ENCODE results near the gene KCNJ14.

GRCh38 chr19:48497728-48498594 is 42.6 kb downstream of the KCNJ14 start:
- TF ChIP-seq POLR2A (IDR thresholded peaks at IDR 0.05): no peak
- no peak for TF ChIP-seq CTCF (IDR thresholded peaks at IDR 0.05)
